Measurements from ENCODE around the gene ZNF175.
"Not testable (repeated sequence)": the region's sequence is repeated elsewhere in the genome, so short reads cannot be mapped to it uniquely, and the experiment has no call there.

Gene ZNF175

DNA sequence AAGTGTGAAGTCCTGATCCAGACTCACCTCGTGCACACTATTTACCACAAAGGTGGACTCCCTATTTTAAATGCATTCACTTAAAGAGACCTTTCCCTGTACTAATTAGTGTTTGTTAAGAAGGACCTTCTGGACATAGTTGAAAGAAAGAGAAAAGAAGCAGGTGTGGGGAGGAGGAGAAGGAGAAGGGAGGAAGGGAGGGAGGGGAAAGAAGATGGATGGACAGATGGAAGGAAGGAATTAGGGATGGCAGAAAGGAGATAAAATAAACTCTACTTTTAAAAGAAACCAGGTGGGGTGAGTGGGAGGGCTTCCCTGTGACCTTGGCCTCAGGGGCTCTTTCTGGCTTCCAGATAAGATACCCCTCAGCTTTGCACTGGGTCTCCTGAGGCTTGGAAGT, 21.4 kb downstream of the ZNF175 start:
- DNase-seq (ENCODE audit: low read depth): no peak

DNA sequence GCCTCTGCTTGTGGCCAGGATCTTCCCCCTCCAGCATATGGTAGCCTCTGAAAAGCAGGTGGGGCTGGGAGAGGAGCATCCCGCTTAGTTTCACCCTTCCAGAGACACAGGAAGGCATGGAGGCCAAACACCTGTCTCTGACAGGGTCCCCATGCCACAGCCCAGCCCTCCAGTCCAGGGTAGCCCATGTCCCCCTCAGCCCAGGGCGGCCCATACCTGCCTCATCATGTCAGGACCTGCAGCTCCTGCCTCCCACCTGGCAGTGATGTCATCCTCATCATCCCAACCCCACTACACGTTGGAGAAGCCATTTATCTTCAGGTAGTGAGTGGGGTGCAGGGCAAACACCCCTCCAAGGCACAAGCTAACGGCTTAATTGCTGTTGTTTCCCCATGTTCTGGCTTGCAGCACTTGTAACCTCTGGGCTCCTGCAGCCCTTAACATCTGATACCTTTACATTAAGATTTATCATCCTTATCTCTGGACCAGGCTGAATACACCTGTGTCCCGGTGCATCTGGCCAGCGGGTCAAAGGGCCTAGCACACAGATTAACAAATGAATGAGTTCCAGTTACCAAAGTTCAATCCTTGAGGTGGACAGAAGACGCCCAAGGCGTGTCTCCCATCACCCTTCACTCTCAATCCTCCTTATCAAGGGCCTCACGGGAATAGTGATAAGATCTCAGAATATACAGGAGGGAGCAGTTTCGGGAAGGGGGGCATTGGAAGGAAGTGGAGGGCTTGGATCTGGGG, 22.2 kb downstream of the ZNF175 start:
- no peak for DNase-seq (ENCODE audit: low read depth)

DNA sequence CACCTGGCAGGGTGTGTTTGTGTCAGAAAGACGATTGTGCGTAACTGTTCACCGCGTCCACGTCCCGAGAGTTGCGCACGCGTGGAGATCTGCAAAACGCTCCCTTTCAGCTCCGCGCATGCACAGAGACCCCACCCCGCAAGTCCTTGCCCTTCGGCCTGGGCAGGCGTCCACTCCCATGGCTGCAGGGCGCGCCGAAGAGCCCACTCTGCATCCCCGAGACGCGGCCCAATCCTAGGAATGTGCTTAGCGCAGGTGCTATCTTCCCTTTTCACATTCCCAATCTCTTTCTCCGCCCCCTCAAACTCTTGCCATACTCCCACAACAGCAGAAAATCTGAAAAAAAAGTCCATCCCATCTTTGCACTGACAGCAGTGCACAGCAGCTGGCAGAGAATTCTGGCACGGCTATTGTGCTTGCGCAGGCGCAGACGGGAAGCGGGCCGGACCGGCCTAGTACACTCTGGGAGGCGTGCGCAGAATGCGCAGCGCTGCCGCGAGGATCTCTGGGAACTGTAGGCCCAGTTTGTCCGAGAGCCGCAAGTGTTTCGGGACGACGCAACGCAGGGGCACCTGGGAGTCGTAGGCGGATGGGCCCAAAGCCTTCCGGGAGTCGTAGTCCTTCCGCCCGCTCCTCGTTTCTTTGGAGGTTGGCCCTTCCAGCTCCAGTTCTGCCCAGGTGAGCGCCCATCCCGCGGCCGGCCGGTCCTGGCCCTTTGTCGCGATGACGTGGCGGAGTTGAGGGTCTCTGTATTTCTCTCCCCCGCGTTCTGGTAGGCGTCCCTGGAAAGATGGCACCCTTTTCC, 23.1 kb downstream of the ZNF175 start:
- peak; percentile 91 for DNase-seq (ENCODE audit: low read depth)

DNA sequence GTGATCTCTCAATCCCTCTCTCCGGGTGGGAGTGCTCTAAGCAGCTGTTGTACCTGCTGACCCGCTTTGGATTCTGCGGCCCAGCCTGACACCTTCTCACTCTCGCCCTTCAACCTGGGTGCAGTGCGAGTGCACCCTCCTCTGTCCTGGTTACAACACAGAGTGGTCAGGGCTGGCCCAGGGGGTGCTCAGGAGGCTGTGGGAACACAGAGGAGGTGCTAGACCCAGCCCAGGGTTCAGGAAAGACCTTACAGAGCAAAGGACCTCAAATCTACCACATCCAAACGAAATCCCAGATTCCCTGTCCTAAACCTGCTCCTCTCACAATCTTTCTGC, 23.7 kb downstream of the ZNF175 start:
- no peak for DNase-seq (ENCODE audit: low read depth)

DNA sequence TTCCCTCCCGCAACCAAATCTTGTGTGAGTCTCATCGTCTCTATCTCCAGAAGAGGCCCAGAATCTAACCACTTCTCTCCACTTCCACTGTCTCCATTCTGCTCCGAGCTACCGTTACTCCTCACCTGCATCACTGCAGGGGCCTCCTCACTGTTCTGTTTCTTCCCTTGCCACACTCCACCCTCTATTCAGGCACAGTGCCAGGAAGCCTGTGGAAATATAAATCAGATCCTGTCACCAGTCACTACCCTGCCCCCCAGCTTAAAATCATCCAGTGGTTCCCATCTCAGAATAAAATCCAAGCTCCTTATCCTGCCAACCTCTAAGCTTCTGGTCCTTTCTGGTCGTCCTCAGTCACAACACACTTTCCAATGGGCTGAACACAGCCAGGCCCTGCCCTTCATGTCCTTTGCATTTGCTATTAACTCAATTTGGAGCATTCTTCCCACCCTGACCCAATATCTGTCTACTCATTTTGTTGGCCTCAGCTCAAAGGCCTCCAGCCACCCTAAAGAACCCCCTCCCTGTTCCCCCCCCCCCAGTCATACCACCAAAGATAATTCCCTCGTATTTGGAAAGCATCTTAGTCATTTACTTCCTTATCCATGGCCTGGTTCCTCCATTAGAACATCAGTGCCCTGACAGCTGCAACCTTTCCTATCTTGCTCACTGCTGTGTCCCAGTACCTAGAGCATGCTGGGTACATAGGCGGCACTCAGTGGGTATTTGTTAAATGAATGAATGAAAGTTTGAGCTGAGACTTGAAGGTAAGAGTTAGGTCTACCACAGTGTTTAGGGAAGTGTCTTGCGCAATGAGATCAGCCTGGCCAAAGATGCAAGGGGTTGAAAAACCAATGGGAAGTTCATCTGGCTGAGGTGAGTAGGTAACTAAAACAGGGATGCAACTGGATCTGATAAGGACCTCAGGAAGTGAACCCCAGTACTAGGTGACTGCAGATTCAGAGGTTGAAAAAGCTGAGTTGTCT, 24.4 kb downstream of the ZNF175 start:
- no peak for DNase-seq (ENCODE audit: low read depth)

DNA sequence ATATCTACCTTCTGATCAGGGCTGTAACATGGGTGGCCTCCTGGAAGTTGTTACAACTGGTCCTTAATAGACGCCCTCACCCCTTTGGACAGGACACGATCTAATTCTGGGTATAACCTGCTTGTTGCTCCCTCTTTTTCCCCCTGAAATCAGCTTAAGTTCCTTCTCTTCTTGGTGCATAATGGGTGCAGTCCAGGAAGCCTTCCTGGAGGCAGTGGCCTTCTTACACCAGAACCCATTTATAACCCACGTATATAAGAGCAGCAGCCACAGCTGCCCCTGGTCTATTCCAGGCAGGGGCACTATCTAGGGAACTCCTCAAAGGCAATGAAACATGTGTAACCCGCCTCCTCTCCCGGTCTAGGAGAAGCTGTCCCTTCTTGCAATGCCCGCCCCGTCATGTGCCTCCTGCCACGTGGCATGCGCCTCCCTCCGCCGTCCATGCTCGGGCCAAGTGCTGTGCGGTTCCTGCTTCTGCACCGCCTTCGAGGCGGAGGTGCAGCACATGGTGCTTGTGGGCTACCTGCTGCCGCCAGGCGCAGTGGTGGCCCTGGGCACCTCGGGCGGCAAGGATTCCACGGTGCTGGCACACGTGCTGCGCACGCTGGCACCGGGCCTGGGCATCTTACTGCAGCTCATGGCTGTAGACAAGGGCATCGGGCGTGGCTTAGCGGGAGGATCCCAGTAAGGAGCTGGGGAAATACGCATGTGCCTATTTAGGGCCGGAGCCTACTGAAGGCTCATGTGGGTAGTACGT, 27.3 kb downstream of the ZNF175 start:
- DNase-seq (ENCODE audit: low read depth): no peak

DNA sequence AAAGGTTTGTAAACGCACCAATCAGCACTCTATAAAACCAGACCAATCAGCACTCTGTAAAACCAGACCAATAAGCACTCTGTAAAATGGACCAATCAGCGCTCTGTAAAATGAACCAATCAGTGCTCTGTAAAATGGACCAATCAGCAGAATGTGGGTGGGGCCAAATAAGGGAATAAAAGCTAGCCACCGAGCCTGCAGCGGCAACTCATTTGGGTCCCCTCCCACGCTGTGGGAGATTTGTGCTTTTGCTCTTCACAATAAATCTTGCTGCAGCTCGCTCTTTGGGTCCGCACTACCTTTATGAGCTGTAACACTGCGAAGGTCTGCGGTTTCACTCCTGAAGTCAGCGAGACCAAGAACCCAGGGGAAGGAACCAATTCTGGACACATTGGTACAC, 28.0 kb downstream of the ZNF175 start:
- no peak for DNase-seq (ENCODE audit: low read depth)

DNA sequence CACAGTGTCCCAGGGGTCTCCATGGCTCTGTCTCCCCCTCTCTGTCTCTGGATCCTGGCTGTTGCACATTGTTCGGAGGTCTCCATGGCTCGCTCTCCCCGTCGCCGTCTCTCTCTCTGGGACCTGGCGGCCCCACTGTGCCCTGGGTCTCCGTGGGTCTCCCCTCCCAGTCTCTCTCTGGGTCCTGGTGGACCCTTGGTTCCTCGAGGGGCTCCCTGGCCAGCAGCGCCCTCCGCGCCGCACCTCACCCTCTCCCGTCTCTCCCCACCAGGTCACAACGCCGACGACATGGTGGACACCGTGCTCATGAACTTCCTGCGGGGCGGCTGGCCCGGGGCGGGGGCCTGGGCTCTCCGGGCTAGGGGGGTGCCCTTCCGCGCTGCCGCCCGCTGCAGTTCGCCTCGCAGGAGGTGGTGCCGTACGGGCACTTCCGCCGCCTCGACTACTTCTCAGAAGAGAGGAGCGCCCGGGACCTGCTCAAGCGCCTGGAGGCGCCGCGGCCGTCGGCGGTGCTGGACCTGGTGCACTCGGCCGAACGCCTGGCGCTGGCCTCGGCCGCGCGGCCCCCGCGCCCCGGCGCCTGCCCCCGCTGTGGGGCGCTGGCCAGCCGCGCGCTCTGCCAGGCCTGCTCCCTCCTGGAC, 30.0 kb downstream of the ZNF175 start:
- no peak for DNase-seq (ENCODE audit: low read depth)

DNA sequence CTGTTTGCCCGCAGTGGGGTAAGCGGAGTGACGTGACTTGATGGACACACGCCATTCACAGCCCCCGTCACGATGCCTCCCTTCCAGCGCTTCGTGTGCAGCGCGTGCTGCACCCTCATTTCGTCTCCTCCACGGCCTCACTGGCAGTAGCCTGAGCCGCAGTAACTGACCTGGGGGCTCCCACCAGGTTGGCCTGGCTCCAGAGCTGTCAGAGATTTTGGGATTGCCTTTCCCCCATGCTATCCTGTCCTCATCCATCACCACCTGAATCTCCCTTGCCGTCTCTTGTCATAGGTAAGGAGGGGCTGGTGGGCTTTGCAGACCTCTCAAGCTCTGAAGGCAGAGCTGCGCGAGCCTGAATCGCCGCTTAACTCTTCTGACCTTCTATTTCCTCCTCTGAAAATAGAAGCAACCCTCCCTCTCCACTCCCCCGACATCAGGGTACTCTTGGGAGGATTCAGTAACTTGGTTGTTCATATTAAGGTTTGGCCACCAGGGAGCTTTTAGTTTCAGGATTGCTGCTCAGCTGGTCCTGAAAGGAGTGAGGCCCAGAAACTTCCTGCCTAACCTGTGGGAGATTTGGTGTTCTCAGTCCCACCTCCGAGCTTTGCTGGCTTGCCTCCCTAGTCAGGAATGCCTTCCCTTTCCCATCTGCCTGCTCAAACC, 31.2 kb downstream of the ZNF175 start:
- DNase-seq (ENCODE audit: low read depth): no peak

DNA sequence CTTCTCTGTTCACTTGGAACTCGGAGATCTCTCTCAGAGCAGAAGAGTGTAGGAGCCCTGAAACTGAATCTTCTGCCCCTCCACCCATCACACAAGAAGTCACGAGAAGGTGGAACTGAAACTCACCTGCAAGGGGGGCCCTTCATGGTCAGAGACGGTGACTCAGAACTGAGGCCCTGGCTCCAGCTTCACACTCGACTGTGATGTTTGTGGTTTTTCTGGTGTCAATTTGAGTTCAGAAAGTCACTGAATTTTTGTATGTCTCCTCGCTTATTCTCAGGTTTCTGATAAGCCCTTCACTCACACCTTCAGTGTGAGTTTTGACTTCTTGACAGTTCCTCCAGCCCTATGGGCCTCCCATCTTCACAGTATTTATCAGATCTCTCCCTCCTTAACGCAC, 36.0 kb downstream of the ZNF175 start:
- no peak for DNase-seq (ENCODE audit: low read depth)

DNA sequence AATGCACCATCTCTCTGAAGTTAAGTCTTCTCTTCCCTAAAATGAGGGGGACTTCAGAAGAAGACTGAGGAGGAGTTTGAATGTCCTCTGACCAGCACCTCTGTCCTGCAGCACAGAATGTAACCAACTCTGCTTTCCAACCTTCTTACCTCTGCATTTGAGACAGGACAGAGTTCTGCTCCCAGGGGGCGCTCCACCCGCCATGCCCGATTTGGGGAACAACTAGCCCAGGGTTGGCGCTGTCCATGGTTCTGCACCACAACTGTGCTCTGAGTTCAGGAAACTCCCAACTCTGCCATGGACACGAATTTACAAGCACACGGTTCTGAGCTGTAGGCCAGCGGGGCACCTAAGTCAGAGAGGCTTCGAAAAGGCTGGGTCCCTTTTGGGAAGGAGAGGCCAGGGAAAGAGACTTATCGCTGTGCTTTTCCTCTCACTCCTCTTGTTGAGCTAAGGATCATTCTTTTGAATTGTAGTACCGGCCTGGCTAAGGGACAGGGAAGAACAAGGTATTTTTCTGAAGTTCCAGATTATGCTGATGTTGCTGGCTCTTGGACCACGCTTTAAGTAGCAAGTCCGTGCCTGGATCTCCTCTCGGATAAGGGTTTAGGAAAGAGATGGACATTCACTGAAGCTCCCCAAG, 37.0 kb downstream of the ZNF175 start:
- DNase-seq (ENCODE audit: low read depth): peak; percentile 47

DNA sequence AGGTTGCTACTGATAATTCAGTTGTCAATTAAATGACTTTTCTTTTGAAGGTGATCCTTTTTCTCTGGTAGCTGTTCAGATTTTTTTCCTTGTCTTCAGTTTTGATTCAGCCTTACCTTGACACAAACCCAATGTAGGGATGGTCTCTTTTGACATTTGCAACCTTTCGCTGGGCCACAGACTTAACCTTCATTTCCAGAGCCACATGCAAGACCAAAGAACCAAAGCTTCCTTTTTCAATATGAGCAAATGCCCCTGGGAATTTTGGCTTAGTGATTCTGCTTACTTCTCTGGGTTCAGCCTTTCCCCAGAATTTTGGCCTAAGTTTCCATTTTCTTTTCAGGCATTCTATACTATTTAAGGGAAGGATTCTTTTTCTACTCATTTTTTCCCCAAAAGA, 39.5 kb downstream of the ZNF175 start:
- no peak for DNase-seq (ENCODE audit: low read depth)

DNA sequence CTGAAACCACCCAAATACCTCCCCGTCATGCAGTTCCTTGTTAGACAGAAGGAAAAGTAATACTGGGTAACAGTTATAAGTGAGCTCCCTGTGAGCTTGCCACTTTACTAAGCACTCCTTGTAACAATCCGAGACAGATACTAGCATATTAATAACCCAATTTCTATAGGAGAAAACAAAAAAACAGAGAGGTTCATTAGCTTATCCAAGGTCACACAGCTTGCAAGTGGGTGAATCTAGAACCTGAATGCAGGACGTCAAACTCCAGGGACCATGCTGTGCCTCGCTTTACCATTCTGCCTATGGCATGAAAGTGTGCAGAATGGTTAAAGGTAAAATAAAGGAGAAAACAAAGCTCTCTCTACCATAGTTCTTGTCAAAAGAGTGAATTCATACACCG, 43.7 kb downstream of the ZNF175 start:
- no peak for DNase-seq (ENCODE audit: low read depth)

DNA sequence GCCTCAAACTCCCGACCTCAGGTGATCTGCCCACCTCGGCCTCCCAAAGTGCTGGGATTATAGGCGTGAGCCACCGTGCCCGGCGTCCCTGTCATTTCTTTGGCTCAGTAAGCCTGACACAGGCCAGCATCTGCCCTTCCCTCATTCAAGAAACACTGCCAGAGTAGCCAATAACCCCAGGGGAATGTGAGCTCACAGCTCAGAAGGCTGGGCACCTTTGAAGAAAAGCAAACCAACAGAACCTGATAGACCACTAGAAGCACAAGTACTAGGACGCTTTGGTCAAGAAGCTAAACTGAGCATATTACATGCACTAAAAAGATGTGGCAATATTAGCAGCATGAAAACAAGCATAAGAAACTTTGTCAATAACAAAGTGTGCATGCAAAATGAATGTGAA, 44.9 kb downstream of the ZNF175 start:
- DNase-seq (ENCODE audit: low read depth): no peak

DNA sequence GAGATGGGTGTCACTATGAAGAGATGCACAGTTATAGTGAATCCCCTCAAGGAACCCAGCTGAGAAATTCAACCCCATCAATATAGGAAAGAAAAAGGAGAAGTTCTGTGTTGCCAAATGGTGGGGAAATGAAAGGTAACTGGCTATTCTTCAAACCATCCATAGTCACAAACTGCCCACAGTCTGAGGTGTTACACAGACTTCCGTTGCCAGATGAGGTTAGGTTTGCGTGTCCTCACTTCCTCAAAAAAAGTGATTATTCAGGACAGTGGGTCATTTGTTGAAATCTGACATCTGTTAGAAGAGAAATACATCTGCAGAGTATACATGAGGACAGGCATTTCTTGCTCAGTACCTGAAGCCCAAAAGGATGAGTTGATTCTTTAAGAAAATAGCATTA, 50.1 kb downstream of the ZNF175 start:
- no peak for DNase-seq (ENCODE audit: low read depth)

DNA sequence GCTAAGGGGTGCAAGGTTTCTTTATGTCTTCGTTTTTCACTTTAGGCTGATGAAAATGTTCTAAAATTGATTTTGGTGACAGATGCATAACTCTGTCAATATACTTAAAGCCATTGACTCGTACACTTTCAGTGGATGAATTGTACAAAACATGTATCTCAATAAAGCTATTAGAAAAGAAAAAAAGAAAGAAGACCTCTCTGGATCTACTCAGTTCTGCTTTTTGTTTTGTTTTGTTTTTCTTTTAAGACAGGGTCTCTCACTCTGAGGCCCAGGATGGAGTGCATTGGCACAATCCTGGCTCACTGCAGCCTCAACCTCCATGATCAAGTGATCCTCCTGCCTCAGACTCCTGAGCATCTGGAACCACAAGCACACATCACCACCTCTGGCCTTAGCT, 55.6 kb downstream of the ZNF175 start:
- no peak for DNase-seq (ENCODE audit: low read depth)

DNA sequence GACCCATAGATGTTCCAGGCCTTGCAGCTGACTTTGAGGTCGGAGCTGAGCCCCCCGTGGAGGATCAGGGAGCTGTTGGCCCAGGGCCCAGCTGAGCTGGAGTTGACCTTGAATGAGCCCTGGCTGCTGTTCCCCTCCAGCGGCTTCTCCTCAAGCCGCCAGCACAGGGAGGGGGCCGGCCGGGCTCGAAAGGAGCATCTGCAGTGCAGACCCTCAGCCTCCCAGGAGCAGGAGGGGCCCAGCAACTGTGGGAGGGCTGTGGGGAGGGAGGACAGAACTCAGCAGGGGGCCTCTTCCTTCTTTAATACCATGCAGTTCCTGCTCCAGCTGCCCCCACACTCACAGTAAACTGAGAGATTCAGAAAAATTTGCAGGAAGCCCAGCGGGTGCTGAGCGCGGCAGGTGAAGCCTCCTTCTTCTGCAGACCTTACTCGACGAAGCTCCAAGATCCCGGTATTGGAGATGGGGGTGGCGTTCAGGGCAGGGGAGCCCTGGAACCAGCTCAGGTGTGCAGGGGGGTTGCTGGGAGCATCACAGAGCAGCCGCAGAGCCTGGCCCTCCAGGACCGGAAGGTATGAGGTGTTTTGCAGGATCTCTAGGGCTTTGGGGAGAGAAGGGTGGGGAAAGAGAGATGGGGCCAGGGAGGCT, 56.5 kb downstream of the ZNF175 start:
- no peak for DNase-seq (ENCODE audit: low read depth)

DNA sequence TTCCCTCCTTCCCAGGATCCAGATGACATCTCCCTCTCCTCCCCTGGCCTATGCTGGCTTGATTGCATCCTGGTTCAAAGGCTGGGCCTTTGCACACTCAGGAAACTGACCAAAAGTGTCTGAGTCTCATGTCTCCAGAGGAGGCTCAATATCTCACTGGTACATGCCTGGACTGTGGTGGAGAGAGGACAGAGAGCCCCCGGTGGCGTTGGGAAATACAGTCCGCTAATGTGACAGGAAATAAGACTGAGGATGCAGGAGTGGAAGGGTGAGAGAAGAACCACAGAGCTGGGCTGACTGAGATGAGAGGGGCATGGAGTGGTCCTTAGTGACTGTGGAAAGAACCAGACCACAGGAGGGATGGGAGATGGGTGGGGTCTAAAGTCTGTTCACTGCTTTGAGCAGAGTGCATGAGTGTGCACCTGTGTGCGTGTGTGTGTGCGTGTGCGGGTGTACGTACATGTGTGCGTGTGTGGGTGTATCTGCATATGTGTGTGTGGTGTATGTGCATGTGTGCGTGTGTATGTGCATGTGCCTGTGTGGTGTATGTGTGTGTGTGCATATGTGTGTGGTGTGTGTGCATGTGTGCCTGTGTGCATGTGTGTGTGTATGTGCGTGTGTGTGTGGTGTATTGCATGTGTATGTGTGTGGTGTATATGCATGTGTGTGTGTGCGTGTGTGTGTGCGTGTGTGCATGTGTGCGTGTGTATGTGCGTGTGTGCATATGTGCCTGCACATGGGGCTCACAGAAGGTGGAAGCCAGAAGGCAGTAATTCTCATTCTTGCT, 57.3 kb downstream of the ZNF175 start:
- no peak for DNase-seq (ENCODE audit: low read depth)

DNA sequence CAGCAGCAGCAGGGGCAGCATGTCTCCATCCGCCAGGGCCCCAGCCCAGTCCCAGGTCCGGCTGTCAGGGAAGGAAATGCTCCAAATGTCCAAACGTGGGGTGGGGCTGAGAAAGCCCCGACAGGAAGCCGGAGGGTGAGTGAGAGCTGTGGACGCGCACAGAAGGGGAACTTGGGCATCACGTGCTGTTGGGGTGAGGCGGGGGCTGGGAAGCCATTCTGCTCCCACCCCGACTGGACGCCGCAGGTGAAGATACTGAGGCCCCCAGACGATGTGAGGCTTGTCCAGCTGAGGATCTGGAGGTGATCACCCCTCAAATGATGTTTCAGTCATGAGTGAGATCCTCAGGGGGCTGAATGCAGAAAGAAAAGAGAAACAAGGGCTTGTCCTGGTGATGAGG, 59.2 kb downstream of the ZNF175 start, which contains the start of gene SIGLEC5:
TSS of gene SIGLEC5 (minus strand) at position 87 of the 400 bp plus-strand sequence. CDS start at position 21, 66 bp downstream.
- not testable (repeated sequence) for DNase-seq (ENCODE audit: low read depth)

Data from HS-27A (cell line).